Parathyroid adenoma (tissue), 2 donors: ENCODE data around the gene OXT.
"Not testable (repeated sequence)": the region's sequence is repeated elsewhere in the genome, so short reads cannot be mapped to it uniquely, and the experiment has no call there.

ENCODE experiments used
- H2AFZ ChIP-seq: fragments of 300-600 bp; sonication (generic); one replicate; pipeline ENCODE4 v1.7.0; 2017; ENCODE audit warnings: antibody characterized with exemption, mild to moderate bottlenecking
- H3K27ac ChIP-seq: fragments of 300-600 bp; sonication (generic); one replicate; pipeline ENCODE4 v1.7.0; 2017
- H3K27me3 ChIP-seq: fragments of 300-600 bp; sonication (generic); one replicate; pipeline ENCODE4 v1.7.0; 2017; ENCODE audit warnings: low read length; ENCODE audit not compliant: control insufficient read depth, insufficient read depth
- H3K36me3 ChIP-seq: fragments of 300-600 bp; sonication (generic); one replicate; pipeline ENCODE4 v1.7.0; 2017; ENCODE audit warnings: low read length; ENCODE audit not compliant: control insufficient read depth, insufficient read depth
- H3K4me1 ChIP-seq: fragments of 300-600 bp; sonication (generic); one replicate; pipeline ENCODE4 v1.7.0; 2017; ENCODE audit warnings: control low read depth
- H3K4me2 ChIP-seq: fragments of 300-600 bp; sonication (generic); one replicate; pipeline ENCODE4 v1.7.0; 2017; ENCODE audit warnings: low read length
- H3K4me3 ChIP-seq: fragments of 300-600 bp; sonication (generic); one replicate; pipeline ENCODE4 v1.7.0; 2017; ENCODE audit warnings: low read depth, low read length
- H3K79me2 ChIP-seq: fragments of 300-600 bp; sonication (generic); one replicate; pipeline ENCODE4 v1.7.0; 2017; ENCODE audit warnings: control low read depth
- H3K9ac ChIP-seq: fragments of 300-600 bp; sonication (generic); one replicate; pipeline ENCODE4 v1.7.0; 2017; ENCODE audit warnings: mild to moderate bottlenecking
- H3K9me3 ChIP-seq: fragments of 300-600 bp; sonication (generic); one replicate; pipeline ENCODE4 v1.7.0; 2017; ENCODE audit warnings: low read length; ENCODE audit not compliant: control insufficient read depth
- TF ChIP-seq, protein P1 (sequence below): fragments of 300-600 bp; sonication (generic); IDR thresholded peaks from one replicate; pipeline ENCODE4 v1.7.0; 2017; ENCODE audit warnings: antibody characterized with exemption, mild to moderate bottlenecking
- donor health status: primary hyperparathyroidism.

The OXT gene

DNA sequence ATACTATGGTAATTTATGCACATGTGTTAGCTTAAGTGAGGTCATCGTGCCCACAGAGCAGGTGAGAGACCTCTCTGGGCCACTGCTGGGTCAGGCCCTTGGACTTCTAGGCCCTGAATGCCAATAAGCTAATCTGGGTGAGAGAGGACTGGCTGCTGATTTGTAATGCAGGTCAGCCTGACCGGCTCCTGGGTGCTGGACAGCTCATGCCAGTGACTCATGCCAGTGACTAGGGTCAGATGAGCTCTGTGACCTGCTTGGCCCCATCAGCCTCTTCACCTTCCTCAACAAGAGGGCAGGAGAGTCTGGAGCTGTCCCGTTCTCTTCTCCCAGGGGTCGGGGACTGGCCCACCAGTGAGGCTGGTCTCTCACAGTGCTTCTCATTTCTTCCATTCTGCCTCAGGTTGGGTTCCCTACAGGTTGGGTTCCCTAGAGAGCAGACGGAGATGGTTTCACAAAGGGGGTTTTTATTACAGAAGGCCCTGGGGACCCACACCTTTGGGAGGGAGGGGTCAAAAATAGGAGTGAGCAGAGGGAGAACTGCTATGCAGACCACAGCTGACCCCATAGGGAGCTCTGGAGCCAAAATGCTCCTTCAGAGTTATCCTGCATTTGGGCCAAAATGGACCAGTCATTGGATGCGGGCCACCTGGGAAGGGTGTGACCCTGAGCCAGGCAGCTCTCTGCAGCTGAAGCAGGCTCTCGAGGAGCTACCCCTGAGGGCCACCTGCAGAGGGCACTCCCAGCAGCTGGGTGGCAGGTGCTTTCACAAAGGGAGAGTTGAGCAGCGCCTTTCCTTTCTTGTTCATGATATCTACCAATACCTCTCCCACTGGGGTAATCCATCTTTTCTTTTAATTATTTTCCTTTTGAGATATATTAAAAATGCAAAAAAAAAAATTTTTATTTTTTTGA lies 2.2 kb upstream of the OXT start:
- Histone ChIP-seq H2AFZ (no peak overlapping the region), H3K27me3 (no peaks in the 10 kb centered on the region), H3K4me1 (peaks cover 5% of the 10 kb centered on the region), H3K9ac (no peak overlapping the region), H3K4me3 (no peak overlapping the region), H3K9me3 (no peaks in the 10 kb centered on the region), H3K27ac (no peak overlapping the region), H3K36me3 (no peaks in the 10 kb centered on the region), H3K79me2 (no peaks in the 10 kb centered on the region), H3K4me2 (no peak overlapping the region)
- TF ChIP-seq, protein P1, sequence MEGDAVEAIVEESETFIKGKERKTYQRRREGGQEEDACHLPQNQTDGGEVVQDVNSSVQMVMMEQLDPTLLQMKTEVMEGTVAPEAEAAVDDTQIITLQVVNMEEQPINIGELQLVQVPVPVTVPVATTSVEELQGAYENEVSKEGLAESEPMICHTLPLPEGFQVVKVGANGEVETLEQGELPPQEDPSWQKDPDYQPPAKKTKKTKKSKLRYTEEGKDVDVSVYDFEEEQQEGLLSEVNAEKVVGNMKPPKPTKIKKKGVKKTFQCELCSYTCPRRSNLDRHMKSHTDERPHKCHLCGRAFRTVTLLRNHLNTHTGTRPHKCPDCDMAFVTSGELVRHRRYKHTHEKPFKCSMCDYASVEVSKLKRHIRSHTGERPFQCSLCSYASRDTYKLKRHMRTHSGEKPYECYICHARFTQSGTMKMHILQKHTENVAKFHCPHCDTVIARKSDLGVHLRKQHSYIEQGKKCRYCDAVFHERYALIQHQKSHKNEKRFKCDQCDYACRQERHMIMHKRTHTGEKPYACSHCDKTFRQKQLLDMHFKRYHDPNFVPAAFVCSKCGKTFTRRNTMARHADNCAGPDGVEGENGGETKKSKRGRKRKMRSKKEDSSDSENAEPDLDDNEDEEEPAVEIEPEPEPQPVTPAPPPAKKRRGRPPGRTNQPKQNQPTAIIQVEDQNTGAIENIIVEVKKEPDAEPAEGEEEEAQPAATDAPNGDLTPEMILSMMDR: no peak

DNA sequence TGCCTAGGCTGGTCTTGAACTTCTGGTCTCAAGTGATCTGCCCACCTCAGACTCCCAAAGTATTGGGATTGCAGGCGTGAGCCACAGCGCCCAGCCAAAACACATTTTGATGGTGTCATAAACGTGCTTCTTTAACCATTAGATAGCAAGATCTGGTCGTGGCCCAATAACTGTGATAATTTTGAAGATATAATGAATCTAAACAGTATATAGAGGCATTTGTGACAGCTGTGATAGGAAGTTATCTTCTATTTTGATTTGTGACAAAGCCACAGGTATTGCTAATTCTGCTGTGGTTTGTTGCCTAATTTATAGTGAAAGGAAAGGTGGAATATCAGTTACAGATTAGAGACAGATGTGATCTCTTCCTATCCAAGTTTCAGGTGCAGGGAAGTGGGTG lies 695 bp upstream of the OXT start:
- Histone ChIP-seq H3K4me2 (no peak overlapping the region), H3K9me3 (no peaks in the 10 kb centered on the region), H3K79me2 (no peaks in the 10 kb centered on the region), H3K27ac (no peak overlapping the region), H3K9ac (no peak overlapping the region), H3K4me1 (peaks cover 5% of the 10 kb centered on the region), H3K36me3 (no peaks in the 10 kb centered on the region), H3K27me3 (no peaks in the 10 kb centered on the region), H3K4me3 (no peak overlapping the region), H2AFZ (no peak overlapping the region)
- TF ChIP-seq, protein P1: no peak

DNA sequence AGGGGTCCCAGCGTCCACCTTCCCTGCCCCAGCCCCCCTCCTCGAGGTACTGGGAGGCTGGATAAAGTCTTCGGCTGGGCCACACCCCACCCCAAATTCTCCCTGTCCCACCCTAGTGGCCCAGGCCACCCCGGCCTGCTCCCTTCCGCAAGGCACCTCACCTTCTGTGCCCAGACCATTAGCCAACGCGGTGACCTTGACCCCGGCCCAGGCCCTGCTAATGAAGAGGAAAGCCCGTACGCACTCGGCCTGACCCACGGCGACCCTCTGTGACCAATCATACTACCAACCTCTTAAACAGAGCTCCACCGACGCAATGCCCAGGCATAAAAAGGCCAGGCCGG lies 182 bp upstream of the OXT start:
- Histone ChIP-seq H3K36me3 (no peaks in the 10 kb centered on the region), H3K9me3 (no peaks in the 10 kb centered on the region), H3K79me2 (no peaks in the 10 kb centered on the region), H3K9ac (no peak overlapping the region), H2AFZ (no peak overlapping the region), H3K27ac (no peak overlapping the region), H3K4me2 (peak overlapping the region; percentile 9), H3K4me3 (no peak overlapping the region), H3K4me1 (peaks cover 5% of the 10 kb centered on the region), H3K27me3 (no peaks in the 10 kb centered on the region)
- TF ChIP-seq, protein P1: no peak

- H3K27me3 ChIP-seq: no peaks in the 10 kb centered on the region
- H3K9me3 ChIP-seq: no peaks in the 10 kb centered on the region
- H2AFZ ChIP-seq: no peak overlapping the region
- H3K4me2 ChIP-seq: no peak overlapping the region
- H3K27ac ChIP-seq: no peak overlapping the region
- H3K4me3 ChIP-seq: no peak overlapping the region
- no peak overlapping the region for H3K9ac ChIP-seq
- TF ChIP-seq, protein P1: no peak
- no peaks in the 10 kb centered on the region for H3K36me3 ChIP-seq
- H3K79me2 ChIP-seq: no peaks in the 10 kb centered on the region
- H3K4me1 ChIP-seq: peaks cover 2% of the 10 kb centered on the region
Observed at GRCh38 chr20:3072530-3073250, 1.3 kb downstream of the OXT start.

- H3K36me3 ChIP-seq, H3K4me2 ChIP-seq, H3K9ac ChIP-seq, H2AFZ ChIP-seq, H3K4me3 ChIP-seq, H3K4me1 ChIP-seq, H3K79me2 ChIP-seq, H3K27me3 ChIP-seq, H3K27ac ChIP-seq, H3K9me3 ChIP-seq: not testable (repeated sequence)
Observed at GRCh38 chr20:3073251-3073643, 1.8 kb downstream of the OXT start.
